Kasumi-1 (cell line): Measurements from ENCODE around the gene PCSK6.

ENCODE experiments used
- DNase-seq, 2 experiments: peaks; one replicate each; lab custom pipeline; 2025; lab: John Stamatoyannopoulos, UW

The PCSK6 gene

GRCh38 chr15:101499863-101500713 is 10.6 kb upstream of the PCSK6 start:
- peak; percentile 67 to 74 for DNase-seq

GRCh38 chr15:101498717-101499480 is 9.4 kb upstream of the PCSK6 start:
- no peak for DNase-seq

- DNase-seq, result no peak
These were observed 8.7 kb upstream of the PCSK6 start for GRCh38 chr15:101498076-101498716.

GRCh38 chr15:101497484-101498034 is 8.1 kb upstream of the PCSK6 start:
- no peak for DNase-seq

- DNase-seq, result no peak
These were observed 7.5 kb upstream of the PCSK6 start for GRCh38 chr15:101497017-101497416.

- DNase-seq, result peak; percentile 39 to 48
These were observed 6.9 kb upstream of the PCSK6 start for GRCh38 chr15:101496198-101496986.

GRCh38 chr15:101495334-101496197 is 6.1 kb upstream of the PCSK6 start:
- DNase-seq, result no peak

GRCh38 chr15:101494251-101494796 is 4.8 kb upstream of the PCSK6 start:
- DNase-seq, result no peak

- DNase-seq, result no peak
These were observed 3.5 kb upstream of the PCSK6 start for GRCh38 chr15:101492766-101493692.

- no peak for DNase-seq
These were observed 2.5 kb upstream of the PCSK6 start for GRCh38 chr15:101491734-101492640.

GRCh38 chr15:101490922-101491733 is 1.6 kb upstream of the PCSK6 start:
- DNase-seq, result no peak

- no peak for DNase-seq
These were observed 943 bp upstream of the PCSK6 start for GRCh38 chr15:101490408-101490891.

- DNase-seq, result peak in 1 of 2 experiments; percentile 13
These were observed 289 bp downstream of the PCSK6 start for GRCh38 chr15:101489237-101489598.

- DNase-seq, result no peak
These were observed 975 bp downstream of the PCSK6 start for GRCh38 chr15:101488300-101489164.

- no peak for DNase-seq
These were observed 2.6 kb downstream of the PCSK6 start for GRCh38 chr15:101486696-101487459.
